GM12892 (cell line): ENCODE results near the gene PNO1.

Experiments
- POLR2A ChIP-seq: IDR thresholded peaks from 2 replicates; pipeline ENCODE4 v1.6.1; 2011; ENCODE audit warnings: low read depth, low read length, control low read depth
- POLR2AphosphoS5 ChIP-seq: IDR thresholded peaks from 2 replicates; pipeline ENCODE4 v1.6.1; 2011; ENCODE audit warnings: low read depth, low read length, control low read depth

- TF ChIP-seq POLR2A (no peak), POLR2AphosphoS5 (no peak)
These were observed 25.2 kb downstream of the PNO1 start for GRCh38 chr2:68182902-68183301.
